Suprapubic skin (tissue), 4 donors: ENCODE data around the gene DISC1. TPM values are rescaled to one million over a fixed set of nuclear protein-coding genes. Genes with fewer than 3 reads are reported as not detected.

Experiments
- DNase-seq, 2 donors: peaks; one replicate each; pipeline ENCODE4 v3.0.0-alpha.2; 2019; ENCODE audit warnings: low spot score in 2 of 2
- H3K27ac ChIP-seq: fragments of 200-600 bp; sonication (generic); one replicate; pipeline ENCODE4 v1.5.1; 2019
- H3K27me3 ChIP-seq: fragments of 200-600 bp; sonication (generic); one replicate; pipeline ENCODE4 v1.5.1; 2019
- H3K36me3 ChIP-seq: fragments of 200-600 bp; sonication (generic); one replicate; pipeline ENCODE4 v1.5.1; 2019
- H3K4me1 ChIP-seq: fragments of 200-600 bp; sonication (generic); one replicate; pipeline ENCODE4 v1.5.1; 2019
- H3K4me3 ChIP-seq: fragments of 200-600 bp; sonication (generic); one replicate; pipeline ENCODE4 v1.5.1; 2019; ENCODE audit warnings: mild to moderate bottlenecking
- H3K9me3 ChIP-seq: fragments of 200-600 bp; sonication (generic); one replicate; pipeline ENCODE4 v1.5.1; 2019
- EP300 ChIP-seq: sonication (generic); formaldehyde crosslinking; IDR thresholded peaks from one replicate; pipeline ENCODE4 v1.6.1; 2017; ENCODE audit warnings: antibody characterized with exemption
- POLR2A ChIP-seq, 2 donors: fragments of 450-650 bp; IDR thresholded peaks; one replicate each; pipeline ENCODE4 v1.6.1; 2017; ENCODE audit warnings: antibody characterized with exemption in 2 of 2, mild to moderate bottlenecking in 2 of 2, moderate library complexity in 2 of 2
- POLR2AphosphoS5 ChIP-seq, 3 donors: sonication (generic); formaldehyde crosslinking; IDR thresholded peaks; one replicate each; pipeline ENCODE4 v1.6.1; 2017; ENCODE audit warnings: antibody characterized with exemption in 3 of 3
- WGBS: methylation state at CpG from one replicate; pipeline ENCODE4 v1.1.5; 2018; 5-methylcytosine and 5-hydroxymethylcytosine counted together
- total RNA-seq, 4 donors: library from RNA; depleted of rRNA; stranded (reverse); fragments of >200 nt; gene quantifications; one replicate each; pipeline ENCODE4 v1.1.0, GENCODE V29; 2016
- TF ChIP-seq, protein P1 (sequence below), 2 donors: fragments of 200-600 bp in 1 of 2; fragments of 450-650 bp in 1 of 2; sonication (generic) in 1 of 2; IDR thresholded peaks; one replicate each; pipeline ENCODE4 v1.5.1; 2016 to 2019; ENCODE audit warnings: antibody characterized with exemption in 2 of 2, mild to moderate bottlenecking in 1 of 2, moderate library complexity in 1 of 2

The DISC1 gene
- total RNA-seq, 4 donors from 2014 or later, result 3.0 to 8.4 (median 5.2) TPM

DNA sequence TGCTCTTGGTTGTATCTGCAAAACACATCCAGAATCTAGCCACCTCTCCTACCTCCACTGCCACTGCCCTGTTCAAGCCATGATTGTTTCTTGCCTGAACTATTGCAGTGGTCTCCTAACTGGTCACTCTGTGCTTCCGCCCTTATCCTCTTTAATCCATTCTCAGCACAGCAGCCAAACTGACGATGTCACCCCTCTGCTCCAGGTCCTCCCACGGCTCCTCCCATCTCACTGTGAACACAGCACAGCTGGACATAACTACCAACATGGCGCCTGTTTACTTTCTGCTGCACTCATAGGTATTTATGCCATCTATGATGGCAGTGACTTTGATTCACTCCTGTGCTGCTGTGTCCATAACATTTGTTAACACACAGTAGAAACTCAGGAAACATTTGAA is 406.7 kb downstream of the DISC1 start:
- Histone ChIP-seq H3K4me3 (no peak overlapping the region), H3K27me3 (no peaks in the 10 kb centered on the region), H3K4me1 (no peaks in the 10 kb centered on the region), H3K36me3 (peaks cover 2% of the 10 kb centered on the region), H3K9me3 (no peaks in the 10 kb centered on the region), H3K27ac (no peak overlapping the region)
- WGBS, result 91% methylated on average over 4 of the region's 4 CpGs
- TF ChIP-seq POLR2AphosphoS5 (IDR thresholded peaks at IDR 0.05), result no peak
- no peak for TF ChIP-seq POLR2A (IDR thresholded peaks at IDR 0.05)
- TF ChIP-seq EP300, result no peak
- TF ChIP-seq, protein P1, sequence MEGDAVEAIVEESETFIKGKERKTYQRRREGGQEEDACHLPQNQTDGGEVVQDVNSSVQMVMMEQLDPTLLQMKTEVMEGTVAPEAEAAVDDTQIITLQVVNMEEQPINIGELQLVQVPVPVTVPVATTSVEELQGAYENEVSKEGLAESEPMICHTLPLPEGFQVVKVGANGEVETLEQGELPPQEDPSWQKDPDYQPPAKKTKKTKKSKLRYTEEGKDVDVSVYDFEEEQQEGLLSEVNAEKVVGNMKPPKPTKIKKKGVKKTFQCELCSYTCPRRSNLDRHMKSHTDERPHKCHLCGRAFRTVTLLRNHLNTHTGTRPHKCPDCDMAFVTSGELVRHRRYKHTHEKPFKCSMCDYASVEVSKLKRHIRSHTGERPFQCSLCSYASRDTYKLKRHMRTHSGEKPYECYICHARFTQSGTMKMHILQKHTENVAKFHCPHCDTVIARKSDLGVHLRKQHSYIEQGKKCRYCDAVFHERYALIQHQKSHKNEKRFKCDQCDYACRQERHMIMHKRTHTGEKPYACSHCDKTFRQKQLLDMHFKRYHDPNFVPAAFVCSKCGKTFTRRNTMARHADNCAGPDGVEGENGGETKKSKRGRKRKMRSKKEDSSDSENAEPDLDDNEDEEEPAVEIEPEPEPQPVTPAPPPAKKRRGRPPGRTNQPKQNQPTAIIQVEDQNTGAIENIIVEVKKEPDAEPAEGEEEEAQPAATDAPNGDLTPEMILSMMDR (IDR thresholded peaks at IDR 0.05), result no peak
- DNase-seq, result no peak

GRCh38 chr1:232034556-232034955 is 408.0 kb downstream of the DISC1 start:
- 90% methylated on average over 1 of the region's 1 CpG for WGBS
- no peak for TF ChIP-seq POLR2AphosphoS5 (IDR thresholded peaks at IDR 0.05)
- no peak for TF ChIP-seq EP300
- TF ChIP-seq, protein P1 (IDR thresholded peaks at IDR 0.05), result no peak
- TF ChIP-seq POLR2A (IDR thresholded peaks at IDR 0.05), result no peak
- Histone ChIP-seq H3K27ac (no peak overlapping the region), H3K4me1 (no peaks in the 10 kb centered on the region), H3K36me3 (peaks cover 2% of the 10 kb centered on the region), H3K4me3 (no peak overlapping the region), H3K27me3 (no peaks in the 10 kb centered on the region), H3K9me3 (no peaks in the 10 kb centered on the region)
- DNase-seq, result no peak

GRCh38 chr1:232036181-232036933 is 409.8 kb downstream of the DISC1 start:
- DNase-seq, result no peak

DNA sequence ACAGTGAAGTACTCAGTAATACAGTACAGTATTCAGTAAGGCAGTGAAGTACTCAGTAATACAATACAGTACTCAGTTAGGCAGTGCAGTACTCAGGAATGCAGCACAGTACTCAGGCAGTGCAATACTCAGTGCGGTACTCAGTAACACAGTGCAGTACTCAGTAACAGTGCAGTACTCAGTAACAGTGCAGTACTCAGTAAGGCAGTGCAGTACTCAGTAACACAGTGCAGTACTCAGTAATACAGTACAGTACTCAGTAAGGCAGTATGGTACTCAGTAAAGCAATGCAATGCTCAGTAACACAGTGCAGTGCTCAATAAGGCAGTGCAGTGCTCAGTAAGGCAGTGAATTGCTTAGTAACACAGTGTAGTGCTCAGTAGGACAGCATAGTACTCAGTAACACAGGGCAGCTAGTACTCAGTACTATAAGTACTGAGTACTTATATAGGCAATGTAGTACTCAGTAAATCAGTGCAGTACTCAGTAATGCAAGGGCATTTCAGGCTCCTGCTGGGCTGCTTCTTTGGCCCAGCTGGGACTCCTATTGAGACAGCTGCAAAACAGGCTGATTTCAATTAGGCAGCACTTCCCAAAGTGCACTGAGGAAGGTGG is 411.3 kb downstream of the DISC1 start:
- Histone ChIP-seq H3K27me3 (no peaks in the 10 kb centered on the region), H3K4me1 (no peaks in the 10 kb centered on the region), H3K36me3 (peaks cover 2% of the 10 kb centered on the region), H3K4me3 (no peak overlapping the region), H3K9me3 (no peaks in the 10 kb centered on the region), H3K27ac (no peak overlapping the region)
- WGBS, result 75% methylated on average over 1 of the region's 1 CpG
- DNase-seq, result no peak
- no peak for TF ChIP-seq POLR2AphosphoS5 (IDR thresholded peaks at IDR 0.05)
- TF ChIP-seq, protein P1 (IDR thresholded peaks at IDR 0.05), result no peak
- no peak for TF ChIP-seq POLR2A (IDR thresholded peaks at IDR 0.05)
- no peak for TF ChIP-seq EP300

More at GRCh38 chr1:232036181-232036933, 409.8 kb downstream of the DISC1 start:
- 93% methylated on average over 15 of the region's 15 CpGs for WGBS
- no peak for TF ChIP-seq POLR2A (IDR thresholded peaks at IDR 0.05)
- Histone ChIP-seq H3K4me3 (no peak overlapping the region), H3K27ac (no peak overlapping the region), H3K27me3 (no peaks in the 10 kb centered on the region), H3K9me3 (no peaks in the 10 kb centered on the region), H3K4me1 (no peaks in the 10 kb centered on the region), H3K36me3 (peaks cover 2% of the 10 kb centered on the region)

GRCh38 chr1:232038706-232039677 is 412.4 kb downstream of the DISC1 start:
- H3K36me3 ChIP-seq, result peaks cover 2% of the 10 kb centered on the region
- no peaks in the 10 kb centered on the region for H3K27me3 ChIP-seq
- no peak for DNase-seq
- H3K27ac ChIP-seq, result no peak overlapping the region
- H3K4me1 ChIP-seq, result no peaks in the 10 kb centered on the region
- no peak overlapping the region for H3K4me3 ChIP-seq
- H3K9me3 ChIP-seq, result no peaks in the 10 kb centered on the region
- TF ChIP-seq POLR2A (IDR thresholded peaks at IDR 0.05) (no peak), POLR2AphosphoS5 (IDR thresholded peaks at IDR 0.05) (no peak), EP300 (no peak)
- TF ChIP-seq, protein P1 (IDR thresholded peaks at IDR 0.05), result no peak
- WGBS, result 70% methylated on average over 8 of the region's 8 CpGs
